Measurements from ENCODE around the gene NPAS4. TPM values are rescaled to one million over a fixed set of nuclear protein-coding genes. Genes with fewer than 3 reads are reported as not detected.
A peak's percentile ranks its signal among the peaks of the same experiment; 100 is the strongest.

NPAS4 gene
- total and polyA plus RNA-seq, 2 of the 13 experiments (the other 11 are each of a cell fraction or from before 2014, with no cell fraction given): not detected

GRCh38 chr11:66408488-66409214, 12.2 kb upstream of the NPAS4 start (continued):
- peak; percentile 11; the same call in 1 of the 2 replicates for TF ChIP-seq RFX3 (CRISPR knock-in tag; IDR thresholded peaks at IDR 0.05)
- no peak for TF ChIP-seq BRF2 (CRISPR knock-in tag; IDR thresholded peaks at IDR 0.05)
- TF ChIP-seq, protein P1, sequence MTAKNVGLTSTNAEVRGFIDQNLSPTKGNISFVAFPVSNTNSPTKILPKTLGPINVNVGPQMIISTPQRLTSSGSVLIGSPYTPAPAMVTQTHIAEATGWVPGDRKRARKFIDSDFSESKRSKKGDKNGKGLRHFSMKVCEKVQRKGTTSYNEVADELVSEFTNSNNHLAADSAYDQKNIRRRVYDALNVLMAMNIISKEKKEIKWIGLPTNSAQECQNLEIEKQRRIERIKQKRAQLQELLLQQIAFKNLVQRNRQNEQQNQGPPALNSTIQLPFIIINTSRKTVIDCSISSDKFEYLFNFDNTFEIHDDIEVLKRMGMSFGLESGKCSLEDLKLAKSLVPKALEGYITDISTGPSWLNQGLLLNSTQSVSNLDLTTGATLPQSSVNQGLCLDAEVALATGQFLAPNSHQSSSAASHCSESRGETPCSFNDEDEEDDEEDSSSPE (CRISPR knock-in tag; IDR thresholded peaks at IDR 0.05): 0 out of 2 replicates have a peak, but pooled peaks have one; percentile 34
- peak; percentile 45; the same call in 1 of the 2 replicates for TF ChIP-seq HNF1B (CRISPR knock-in tag; IDR thresholded peaks at IDR 0.05)
- no peak for TF ChIP-seq ZZZ3 (CRISPR knock-in tag; IDR thresholded peaks at IDR 0.05; ENCODE audit: borderline replicate concordance)
- TF ChIP-seq STAG1 (CRISPR knock-in tag; IDR thresholded peaks at IDR 0.05): peak; percentile 94
- no peak for TF ChIP-seq ZSCAN30 (CRISPR knock-in tag; IDR thresholded peaks at IDR 0.05)
- TF ChIP-seq, protein P2, sequence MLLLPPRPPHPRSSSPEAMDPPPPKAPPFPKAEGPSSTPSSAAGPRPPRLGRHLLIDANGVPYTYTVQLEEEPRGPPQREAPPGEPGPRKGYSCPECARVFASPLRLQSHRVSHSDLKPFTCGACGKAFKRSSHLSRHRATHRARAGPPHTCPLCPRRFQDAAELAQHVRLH (CRISPR knock-in tag; IDR thresholded peaks at IDR 0.05; ENCODE audit: borderline replicate concordance, low read depth): peak; percentile 74; the same call in 1 of the 2 replicates
- peak; percentile 42; the same call in 1 of the 2 replicates for TF ChIP-seq HDAC1 (CRISPR knock-in tag; IDR thresholded peaks at IDR 0.05)
- peak in 1 of 2 experiments; percentile 50; a peak in 1 of 4 replicates for TF ChIP-seq KLF16 (CRISPR knock-in tag; IDR thresholded peaks at IDR 0.05)
- peak; percentile 59; the same call in 1 of the 2 replicates for TF ChIP-seq CBFB (CRISPR knock-in tag; IDR thresholded peaks at IDR 0.05)
- TF ChIP-seq ZNF350 (CRISPR knock-in tag; IDR thresholded peaks at IDR 0.05; ENCODE audit: borderline replicate concordance, low read depth): peak; percentile 68; the same call in 1 of the 2 replicates
- 0 out of 2 replicates have a peak, but pooled peaks have one; percentile 44 for TF ChIP-seq ARNT2 (CRISPR knock-in tag; IDR thresholded peaks at IDR 0.05; ENCODE audit: low read depth)
- peak; percentile 29; the same call in 1 of the 2 replicates for TF ChIP-seq ZFX (CRISPR knock-in tag; IDR thresholded peaks at IDR 0.05; ENCODE audit: low read depth)
- 0 out of 2 replicates have a peak, but pooled peaks have one; percentile 46 for TF ChIP-seq ZNF572 (CRISPR knock-in tag; IDR thresholded peaks at IDR 0.05)
- TF ChIP-seq ZNF451 (CRISPR knock-in tag; IDR thresholded peaks at IDR 0.05): no peak
- no peak for TF ChIP-seq MAZ (IDR thresholded peaks at IDR 0.05; ENCODE audit: borderline replicate concordance, low read depth, low read length)
- no peak for TF ChIP-seq MAZ (CRISPR knock-in tag; IDR thresholded peaks at IDR 0.05; ENCODE audit: low read depth)
- 0 out of 2 replicates have a peak, but pooled peaks have one; percentile 27 for TF ChIP-seq PPARG (CRISPR knock-in tag; conservative IDR thresholded peaks at IDR 0.05)
- TF ChIP-seq MYC (CRISPR knock-in tag; IDR thresholded peaks at IDR 0.05; ENCODE audit: borderline replicate concordance): peak; percentile 51; the same call in 1 of the 2 replicates
- no peak for TF ChIP-seq PHF8 (CRISPR knock-in tag; IDR thresholded peaks at IDR 0.05)
- TF ChIP-seq ZNF768 (CRISPR knock-in tag; IDR thresholded peaks at IDR 0.05): peak; percentile 48; the same call in 1 of the 2 replicates
- TF ChIP-seq NR0B2 (CRISPR knock-in tag; IDR thresholded peaks at IDR 0.05): no peak
- TF ChIP-seq ZNF556 (CRISPR knock-in tag; IDR thresholded peaks at IDR 0.05; ENCODE audit: borderline replicate concordance): peak; percentile 37; the same call in 1 of the 2 replicates
- 0 out of 4 replicates have a peak, but pooled peaks of 1 of the 2 experiments have one; percentile 8 for TF ChIP-seq MAFK (conservative IDR thresholded peaks at IDR 0.05 in 1 of 2, IDR thresholded peaks at IDR 0.05 in 1 of 2; ENCODE audit: low read length in 2 of 2)

Measured in HepG2 (cell line).